CD4-positive, alpha-beta T cell (primary cell): ENCODE results near the gene SULF2. TPM values are rescaled to one million over a fixed set of nuclear protein-coding genes. Genes with fewer than 3 reads are reported as not detected.

ENCODE experiments used
- ATAC-seq: fragments of 200-7000 bp; cut with Tn5 transposase; one replicate; pipeline ENCODE4 v1.10.0; 2022; ENCODE audit warnings: mild to moderate bottlenecking; ENCODE audit not compliant: poor library complexity
- CTCF ChIA-PET: fragments of 350-600 bp; sonication (Branson Sonifier 250); formaldehyde crosslinking; loops from one replicate; lab custom pipeline; 2021; ENCODE audit warnings: antibody characterized with exemption, inconsistent platforms; lab: Charles Lee
- POLR2A ChIA-PET: fragments of 350-600 bp; sonication (Branson Sonifier 250); formaldehyde crosslinking; loops from one replicate; lab custom pipeline; 2021; ENCODE audit warnings: antibody characterized with exemption, inconsistent platforms; lab: Charles Lee
- DNase-seq, 14 experiments: peaks; one replicate each; pipeline ENCODE4 v3.0.0-alpha.2; 2013 to 2020; ENCODE audit warnings: mixed read lengths in 2 of 14
- H3K27ac ChIP-seq, 2 donors: one replicate each; pipeline versions ENCODE4 v1.5.1 to v1.7.0; 2013; ENCODE audit warnings: low read length in 2 of 2, low read depth in 1 of 2, mild to moderate bottlenecking in 1 of 2
- H3K27me3 ChIP-seq, 2 experiments: 1 replicate in 1 of 2; 2 replicates in 1 of 2; pipeline versions ENCODE4 v1.6.1 to v1.7.0; 2013; ENCODE audit warnings: low read length in 2 of 2, control low read depth in 1 of 2, mild to moderate bottlenecking in 1 of 2, moderate library complexity in 1 of 2; ENCODE audit not compliant: insufficient read depth in 2 of 2, control insufficient read depth in 1 of 2
- H3K36me3 ChIP-seq: one replicate; pipeline ENCODE4 v1.6.1; 2013; ENCODE audit warnings: low read length, control low read depth; ENCODE audit not compliant: insufficient read depth
- H3K4me1 ChIP-seq: one replicate; pipeline ENCODE4 v1.6.1; 2013; ENCODE audit warnings: low read length, control low read depth; ENCODE audit not compliant: insufficient read depth
- H3K4me3 ChIP-seq: one replicate; pipeline ENCODE4 v1.5.1; 2013; ENCODE audit warnings: mild to moderate bottlenecking, low read length, moderate library complexity
- H3K9me3 ChIP-seq, 2 experiments: 1 replicate in 1 of 2; 2 replicates in 1 of 2; pipeline versions ENCODE4 v1.6.1 to v1.7.0; 2013; ENCODE audit warnings: low read length in 2 of 2, mild to moderate bottlenecking in 2 of 2, control low read depth in 1 of 2, moderate library complexity in 1 of 2; ENCODE audit not compliant: control insufficient read depth in 1 of 2, insufficient read depth in 1 of 2
- H3K27ac Mint-ChIP-seq: one replicate; pipeline ENCODE4 v1.8.0; 2020; ENCODE audit warnings: mixed read lengths
- H3K27me3 Mint-ChIP-seq: one replicate; pipeline ENCODE4 v1.8.0; 2021; ENCODE audit warnings: mixed read lengths
- H3K36me3 Mint-ChIP-seq: one replicate; pipeline ENCODE4 v1.8.0; 2021; ENCODE audit warnings: low read depth, mixed read lengths
- H3K4me1 Mint-ChIP-seq: one replicate; pipeline ENCODE4 v1.8.0; 2021; ENCODE audit warnings: low read depth, mixed read lengths
- H3K4me3 Mint-ChIP-seq: one replicate; pipeline ENCODE4 v1.8.0; 2020; ENCODE audit warnings: mild to moderate bottlenecking, mixed read lengths
- H3K9me3 Mint-ChIP-seq: one replicate; pipeline ENCODE4 v1.8.0; 2020; ENCODE audit warnings: mixed read lengths
- CTCF ChIP-seq: fragments of 200-600 bp; IDR thresholded peaks from one replicate; pipeline ENCODE4 v1.8.0; 2022; ENCODE audit warnings: antibody characterized with exemption, mild to moderate bottlenecking
- intact Hi-C, 2 experiments: fragments of 100-400 bp; cut with DNase I in 1 of 2; cut with micrococcal nuclease in 1 of 2; formaldehyde crosslinking; loops; one replicate each; pipeline versions ENCODE4 v1.15.1 to v1.9.0; 2023 to 2025; cut with DNase I, micrococcal nuclease
- total RNA-seq, 174 experiments: library from RNA in 2 of 174; stranded (reverse) in 2 of 174; gene quantifications; one replicate each; pipeline ENCODE4 v1.2.3 and lab custom pipeline; 2021 to 2026

SULF2 gene
- total RNA-seq, 2 experiments from 2014 or later = 1.5 to 2.8 TPM

GRCh38 chr20:47781632-47782031 is 3.6 kb downstream of the SULF2 start:
- intact Hi-C loops = no loop called here
- Histone ChIP-seq H3K4me1 (peaks cover 15% of the 10 kb centered on the region), H3K4me3 (no peak overlapping the region), H3K27me3 (peaks cover 23 to 27% of the 10 kb centered on the region in 2 experiments), H3K36me3 (no peaks in the 10 kb centered on the region), H3K9me3 (peaks cover 0 to 5% of the 10 kb centered on the region in 2 experiments), H3K27ac (no peak overlapping the region)
- Mint-ChIP-seq H3K4me1 (peaks cover 14% of the 10 kb centered on the region), H3K4me3 (no peak overlapping the region), H3K9me3 (no peaks in the 10 kb centered on the region), H3K36me3 (no peaks in the 10 kb centered on the region), H3K27me3 (peaks cover 47% of the 10 kb centered on the region), H3K27ac (no peak overlapping the region)
- ChIA-PET POLR2A (no interaction called here), CTCF (no interaction called here)
- TF ChIP-seq CTCF = no peak
- DNase-seq = no peak
- no peak for ATAC-seq

GRCh38 chr20:47780720-47781389 is 4.4 kb downstream of the SULF2 start:
- Histone ChIP-seq H3K4me3 (no peak overlapping the region), H3K4me1 (peaks cover 7% of the 10 kb centered on the region), H3K9me3 (no peaks in the 10 kb centered on the region), H3K27ac (no peak overlapping the region), H3K27me3 (peaks cover 16 to 19% of the 10 kb centered on the region in 2 experiments), H3K36me3 (no peaks in the 10 kb centered on the region)
- H3K4me3 Mint-ChIP-seq = no peak overlapping the region
- no peak for DNase-seq
- intact Hi-C loops = no loop called here
- peaks cover 40% of the 10 kb centered on the region for H3K27me3 Mint-ChIP-seq
- peaks cover 7% of the 10 kb centered on the region for H3K4me1 Mint-ChIP-seq
- CTCF ChIA-PET = no interaction called here
- no peak for ATAC-seq
- H3K36me3 Mint-ChIP-seq = no peaks in the 10 kb centered on the region
- no peaks in the 10 kb centered on the region for H3K9me3 Mint-ChIP-seq
- H3K27ac Mint-ChIP-seq = no peak overlapping the region
- POLR2A ChIA-PET = no interaction called here
- no peak for TF ChIP-seq CTCF

- Mint-ChIP-seq H3K36me3 (no peaks in the 10 kb centered on the region), H3K9me3 (no peaks in the 10 kb centered on the region), H3K4me3 (no peak overlapping the region), H3K27ac (no peak overlapping the region), H3K27me3 (peaks cover 31% of the 10 kb centered on the region), H3K4me1 (peaks cover under 1% of the 10 kb centered on the region)
- no peak overlapping the region for H3K4me3 ChIP-seq
- H3K27me3 ChIP-seq = peaks cover 3 to 11% of the 10 kb centered on the region in 2 experiments
- DNase-seq (no peak), ATAC-seq (no peak)
- H3K4me1 ChIP-seq = no peaks in the 10 kb centered on the region
- no peaks in the 10 kb centered on the region for H3K36me3 ChIP-seq
- H3K27ac ChIP-seq = no peak overlapping the region
- CTCF ChIA-PET = interaction anchor here (1.5 kb wide), 1 partner anchor 116 kb away, joined by 3 read pairs; no protein-coding TSS in a partner anchor
- POLR2A ChIA-PET = no interaction called here
- intact Hi-C loops = no loop called here
- H3K9me3 ChIP-seq = peaks cover 0 to 9% of the 10 kb centered on the region in 2 experiments
- no peak for TF ChIP-seq CTCF
Measured at GRCh38 chr20:47778398-47779354, 6.6 kb downstream of the SULF2 start.
